Measurements from ENCODE around the gene ANKRD40CL.

ANKRD40CL gene

GRCh38 chr17:50779747-50780353 lies 12.5 kb upstream of the ANKRD40CL start:
- no peak for TF ChIP-seq CTCF (conservative IDR thresholded peaks at IDR 0.05; ENCODE audit: low read depth, low read length)
- no peak overlapping the region for H3K4me3 ChIP-seq (ENCODE audit: low read length)
- no peak for DNase-seq (ENCODE audit: low read depth)

GRCh38 chr17:50778988-50779387 lies 11.7 kb upstream of the ANKRD40CL start:
- H3K4me3 ChIP-seq (ENCODE audit: low read length) = no peak overlapping the region
- no peak for DNase-seq (ENCODE audit: low read depth)
- no peak for TF ChIP-seq CTCF (conservative IDR thresholded peaks at IDR 0.05; ENCODE audit: low read depth, low read length)

GRCh38 chr17:50778471-50778870 lies 11.2 kb upstream of the ANKRD40CL start:
- TF ChIP-seq CTCF (conservative IDR thresholded peaks at IDR 0.05; ENCODE audit: low read depth, low read length) = no peak

GRCh38 chr17:50775926-50776325 lies 8.6 kb upstream of the ANKRD40CL start:
- no peak for DNase-seq (ENCODE audit: low read depth)
- H3K4me3 ChIP-seq (ENCODE audit: low read length) = no peak overlapping the region
- no peak for TF ChIP-seq CTCF (conservative IDR thresholded peaks at IDR 0.05; ENCODE audit: low read depth, low read length)

More at GRCh38 chr17:50778471-50778870, 11.2 kb upstream of the ANKRD40CL start:
- no peak for DNase-seq (ENCODE audit: low read depth)
- H3K4me3 ChIP-seq (ENCODE audit: low read length) = no peak overlapping the region

GRCh38 chr17:50774225-50774803 lies 7.0 kb upstream of the ANKRD40CL start:
- no peak for TF ChIP-seq CTCF (conservative IDR thresholded peaks at IDR 0.05; ENCODE audit: low read depth, low read length)
- no peak for DNase-seq (ENCODE audit: low read depth)

GRCh38 chr17:50771991-50772785 lies 4.9 kb upstream of the ANKRD40CL start:
- DNase-seq (ENCODE audit: low read depth) = no peak
- H3K4me3 ChIP-seq (ENCODE audit: low read length) = no peak overlapping the region
- no peak for TF ChIP-seq CTCF (conservative IDR thresholded peaks at IDR 0.05; ENCODE audit: low read depth, low read length)

More at GRCh38 chr17:50774225-50774803, 7.0 kb upstream of the ANKRD40CL start:
- H3K4me3 ChIP-seq (ENCODE audit: low read length) = no peak overlapping the region

Measured in retinal pigment epithelial cell (primary cell).